HG03039 (cell line): ENCODE measurements around the gene MED27.

ENCODE experiments used
- ATAC-seq: cut with Tn5 transposase; IDR thresholded peaks from one replicate; pipeline ENCODE4 v1.9.1; 2021; ENCODE audit warnings: mild to moderate bottlenecking, moderate library complexity; ENCODE audit not compliant: unreplicated experiment

The MED27 gene

GRCh38 chr9:131817073-131817472 lies 262.6 kb downstream of the MED27 start:
- no peak for ATAC-seq

GRCh38 chr9:131815970-131816873 lies 263.4 kb downstream of the MED27 start:
- ATAC-seq, result no peak

GRCh38 chr9:131814707-131815106 lies 265.0 kb downstream of the MED27 start:
- no peak for ATAC-seq

GRCh38 chr9:131813116-131813515 lies 266.6 kb downstream of the MED27 start:
- ATAC-seq, result no peak

- no peak for ATAC-seq
Observed at GRCh38 chr9:131812116-131812790, 267.4 kb downstream of the MED27 start.

- no peak for ATAC-seq
Observed at GRCh38 chr9:131811405-131811804, 268.3 kb downstream of the MED27 start.

- ATAC-seq, result no peak
Observed at GRCh38 chr9:131810351-131811170, 269.1 kb downstream of the MED27 start.
